Measurements from ENCODE around the gene LAMTOR3. TPM values are rescaled to one million over a fixed set of nuclear protein-coding genes. Genes with fewer than 3 reads are reported as not detected.

The LAMTOR3 gene
- total RNA-seq, 1 experiment from 2014 or later: 33.6 TPM

DNA sequence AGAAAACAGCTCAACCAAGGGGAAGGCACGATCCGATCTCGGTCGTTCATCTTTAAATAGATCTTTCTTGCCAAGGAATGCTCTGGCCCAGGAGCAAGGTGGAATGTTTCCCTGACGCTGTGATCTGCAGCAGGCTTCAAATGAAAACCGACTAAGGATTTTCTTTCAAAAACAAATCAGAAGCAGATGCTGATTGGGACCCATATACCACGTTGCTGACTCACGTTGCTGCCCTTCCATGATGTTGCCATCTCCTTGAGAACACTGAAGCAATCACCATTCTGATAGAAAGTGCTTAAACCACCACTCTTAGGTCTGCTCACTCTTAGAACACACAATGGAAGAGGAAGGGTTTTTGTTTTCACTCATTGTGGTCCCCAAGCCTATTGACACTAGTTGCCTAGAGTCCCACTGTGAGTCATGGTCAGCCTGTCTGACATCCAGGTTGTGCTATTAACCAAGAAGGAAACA, 26.1 kb downstream of the LAMTOR3 start:
- no peak overlapping the region for H3K4me3 Mint-ChIP-seq (ENCODE audit: unreplicated experiment)
- Histone ChIP-seq H3K4me3 (ENCODE audit: low read depth, low read length) (no peak overlapping the region), H3K4me1 (no peaks in the 10 kb centered on the region), H3K36me3 (ENCODE audit: control insufficient read depth, insufficient read depth, low read length) (no peaks in the 10 kb centered on the region), H3K27me3 (replicated peaks; ENCODE audit: control insufficient read depth, insufficient read depth, low read length) (no peaks in the 10 kb centered on the region), H3K9me3 (no peaks in the 10 kb centered on the region)
- H3K4me1 Mint-ChIP-seq (ENCODE audit: low read depth, unreplicated experiment): no peaks in the 10 kb centered on the region
- no peak overlapping the region for H3K27ac Mint-ChIP-seq (ENCODE audit: unreplicated experiment)
- intact Hi-C loops (cut with micrococcal nuclease; ENCODE audit: unreplicated experiment): no loop called here
- ChIA-PET CTCF (no interaction called here), POLR2A (no interaction called here)
- DNase-seq: no peak
- H3K9me3 Mint-ChIP-seq (ENCODE audit: unreplicated experiment): no peaks in the 10 kb centered on the region
- BruUV-seq (replicated peaks): no TSS peak
- peaks cover 2% of the 10 kb centered on the region for H3K27me3 Mint-ChIP-seq (ENCODE audit: insufficient read depth, unreplicated experiment)
- H3K36me3 Mint-ChIP-seq (ENCODE audit: insufficient read depth, unreplicated experiment): no peaks in the 10 kb centered on the region
- TF ChIP-seq, protein P1, sequence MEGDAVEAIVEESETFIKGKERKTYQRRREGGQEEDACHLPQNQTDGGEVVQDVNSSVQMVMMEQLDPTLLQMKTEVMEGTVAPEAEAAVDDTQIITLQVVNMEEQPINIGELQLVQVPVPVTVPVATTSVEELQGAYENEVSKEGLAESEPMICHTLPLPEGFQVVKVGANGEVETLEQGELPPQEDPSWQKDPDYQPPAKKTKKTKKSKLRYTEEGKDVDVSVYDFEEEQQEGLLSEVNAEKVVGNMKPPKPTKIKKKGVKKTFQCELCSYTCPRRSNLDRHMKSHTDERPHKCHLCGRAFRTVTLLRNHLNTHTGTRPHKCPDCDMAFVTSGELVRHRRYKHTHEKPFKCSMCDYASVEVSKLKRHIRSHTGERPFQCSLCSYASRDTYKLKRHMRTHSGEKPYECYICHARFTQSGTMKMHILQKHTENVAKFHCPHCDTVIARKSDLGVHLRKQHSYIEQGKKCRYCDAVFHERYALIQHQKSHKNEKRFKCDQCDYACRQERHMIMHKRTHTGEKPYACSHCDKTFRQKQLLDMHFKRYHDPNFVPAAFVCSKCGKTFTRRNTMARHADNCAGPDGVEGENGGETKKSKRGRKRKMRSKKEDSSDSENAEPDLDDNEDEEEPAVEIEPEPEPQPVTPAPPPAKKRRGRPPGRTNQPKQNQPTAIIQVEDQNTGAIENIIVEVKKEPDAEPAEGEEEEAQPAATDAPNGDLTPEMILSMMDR (IDR thresholded peaks at IDR 0.05; ENCODE audit: insufficient read depth in 1 of 2, low read depth in 1 of 2, low read length in 1 of 2, severe bottlenecking in 1 of 2, unreplicated experiment in 1 of 2): no peak

DNA sequence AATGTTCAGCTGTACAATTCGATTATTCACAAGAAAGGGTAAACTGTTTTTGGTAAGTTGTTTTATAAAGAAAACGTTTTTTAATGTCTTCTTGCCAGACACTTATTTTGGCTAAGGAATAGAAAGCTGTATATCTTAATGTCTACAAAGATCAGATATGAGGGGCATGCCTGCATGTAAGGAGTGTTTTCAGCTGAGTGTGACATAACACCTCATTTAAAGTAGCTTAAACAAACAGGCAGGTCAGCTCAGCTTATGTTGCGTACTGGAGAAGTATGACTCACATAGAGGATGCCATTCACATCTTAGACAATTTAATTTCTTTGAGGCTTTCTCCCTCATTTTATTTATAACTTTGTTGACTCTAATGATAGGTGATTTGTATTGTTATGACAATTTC, 30.4 kb downstream of the LAMTOR3 start:
- Mint-ChIP-seq H3K27ac (ENCODE audit: unreplicated experiment) (no peak overlapping the region), H3K9me3 (ENCODE audit: unreplicated experiment) (no peaks in the 10 kb centered on the region), H3K36me3 (ENCODE audit: insufficient read depth, unreplicated experiment) (no peaks in the 10 kb centered on the region), H3K27me3 (ENCODE audit: insufficient read depth, unreplicated experiment) (peaks cover 6% of the 10 kb centered on the region), H3K4me3 (ENCODE audit: unreplicated experiment) (no peak overlapping the region), H3K4me1 (ENCODE audit: low read depth, unreplicated experiment) (no peaks in the 10 kb centered on the region)
- TF ChIP-seq, protein P1 (IDR thresholded peaks at IDR 0.05; ENCODE audit: insufficient read depth in 1 of 2, low read depth in 1 of 2, low read length in 1 of 2, severe bottlenecking in 1 of 2, unreplicated experiment in 1 of 2): no peak
- no peaks in the 10 kb centered on the region for H3K9me3 ChIP-seq
- ChIA-PET POLR2A (no interaction called here), CTCF (no interaction called here)
- no peaks in the 10 kb centered on the region for H3K36me3 ChIP-seq (ENCODE audit: control insufficient read depth, insufficient read depth, low read length)
- H3K4me1 ChIP-seq: no peaks in the 10 kb centered on the region
- no TSS peak for BruUV-seq (replicated peaks)
- DNase-seq: no peak
- H3K4me3 ChIP-seq (ENCODE audit: low read depth, low read length): no peak overlapping the region
- intact Hi-C loops (cut with micrococcal nuclease; ENCODE audit: unreplicated experiment): no loop called here
- no peaks in the 10 kb centered on the region for H3K27me3 ChIP-seq (replicated peaks; ENCODE audit: control insufficient read depth, insufficient read depth, low read length)

DNA sequence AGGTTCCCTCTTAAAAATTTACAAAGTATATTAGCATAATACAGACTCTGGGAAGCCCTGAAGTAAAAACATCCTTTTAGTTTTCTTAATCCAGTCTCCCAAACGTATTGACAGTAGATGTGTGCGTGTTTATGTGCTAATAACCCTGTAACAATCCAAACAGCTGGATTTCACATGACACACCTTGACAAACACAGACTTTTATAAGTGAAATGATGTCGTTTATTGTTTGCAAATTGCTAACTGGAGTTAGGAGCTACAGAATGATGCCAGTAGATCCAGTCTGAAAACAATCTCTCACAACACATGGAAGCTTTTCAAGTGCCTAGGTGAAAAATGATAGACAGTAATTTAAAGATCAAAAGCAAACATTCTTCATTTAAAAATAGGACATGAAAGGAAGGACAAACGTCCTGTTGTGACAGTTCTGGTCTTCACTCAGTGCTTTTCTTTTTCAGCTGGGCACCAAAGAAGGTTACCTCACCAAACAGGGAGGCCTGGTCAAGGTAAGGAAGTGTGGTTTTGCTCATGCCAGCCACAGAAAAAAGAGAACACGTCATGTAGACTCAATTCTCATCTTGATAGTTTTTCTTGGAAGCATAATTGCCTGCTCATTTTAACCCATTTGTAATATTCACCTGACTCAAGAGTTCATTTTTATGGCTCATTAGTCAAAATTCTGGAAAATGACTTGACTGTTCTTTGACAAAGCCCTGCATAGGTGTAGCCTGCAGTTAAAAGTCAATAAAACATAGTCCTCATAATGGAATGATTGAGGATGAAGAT, 32.9 kb downstream of the LAMTOR3 start:
- intact Hi-C loops (cut with micrococcal nuclease; ENCODE audit: unreplicated experiment): no loop called here
- Mint-ChIP-seq H3K36me3 (ENCODE audit: insufficient read depth, unreplicated experiment) (no peaks in the 10 kb centered on the region), H3K4me1 (ENCODE audit: low read depth, unreplicated experiment) (no peaks in the 10 kb centered on the region), H3K27ac (ENCODE audit: unreplicated experiment) (no peak overlapping the region), H3K4me3 (ENCODE audit: unreplicated experiment) (no peak overlapping the region), H3K9me3 (ENCODE audit: unreplicated experiment) (no peaks in the 10 kb centered on the region), H3K27me3 (ENCODE audit: insufficient read depth, unreplicated experiment) (peaks cover 12% of the 10 kb centered on the region)
- POLR2A ChIA-PET: no interaction called here
- H3K9me3 ChIP-seq: no peaks in the 10 kb centered on the region
- no TSS peak for BruUV-seq (replicated peaks)
- no peak for DNase-seq
- CTCF ChIA-PET: no interaction called here
- no peaks in the 10 kb centered on the region for H3K36me3 ChIP-seq (ENCODE audit: control insufficient read depth, insufficient read depth, low read length)
- TF ChIP-seq, protein P1 (IDR thresholded peaks at IDR 0.05; ENCODE audit: insufficient read depth in 1 of 2, low read depth in 1 of 2, low read length in 1 of 2, severe bottlenecking in 1 of 2, unreplicated experiment in 1 of 2): no peak
- H3K4me3 ChIP-seq (ENCODE audit: low read depth, low read length): no peak overlapping the region
- H3K27me3 ChIP-seq (replicated peaks; ENCODE audit: control insufficient read depth, insufficient read depth, low read length): peaks cover 1% of the 10 kb centered on the region; the same call in 1 of the 2 replicates
- no peaks in the 10 kb centered on the region for H3K4me1 ChIP-seq
